LNCaP clone FGC (cell line): Measurements from ENCODE around the gene PLSCR3.

ENCODE experiments used
- DNase-seq: peaks from one replicate; pipeline ENCODE4 v3.0.0-alpha.2; 2011; ENCODE audit warnings: low read depth
- H3K4me3 ChIP-seq: 2 replicates; pipeline ENCODE4 v1.5.1; 2011; ENCODE audit warnings: mild to moderate bottlenecking, low read depth, low read length, control low read depth
- TF ChIP-seq, protein P1 (sequence below): IDR thresholded peaks from 2 replicates; pipeline ENCODE4 v1.5.1; 2012; ENCODE audit warnings: mild to moderate bottlenecking; ENCODE audit not compliant: control insufficient read depth, insufficient read depth; ENCODE audit errors: extremely low read depth

Gene PLSCR3

DNA sequence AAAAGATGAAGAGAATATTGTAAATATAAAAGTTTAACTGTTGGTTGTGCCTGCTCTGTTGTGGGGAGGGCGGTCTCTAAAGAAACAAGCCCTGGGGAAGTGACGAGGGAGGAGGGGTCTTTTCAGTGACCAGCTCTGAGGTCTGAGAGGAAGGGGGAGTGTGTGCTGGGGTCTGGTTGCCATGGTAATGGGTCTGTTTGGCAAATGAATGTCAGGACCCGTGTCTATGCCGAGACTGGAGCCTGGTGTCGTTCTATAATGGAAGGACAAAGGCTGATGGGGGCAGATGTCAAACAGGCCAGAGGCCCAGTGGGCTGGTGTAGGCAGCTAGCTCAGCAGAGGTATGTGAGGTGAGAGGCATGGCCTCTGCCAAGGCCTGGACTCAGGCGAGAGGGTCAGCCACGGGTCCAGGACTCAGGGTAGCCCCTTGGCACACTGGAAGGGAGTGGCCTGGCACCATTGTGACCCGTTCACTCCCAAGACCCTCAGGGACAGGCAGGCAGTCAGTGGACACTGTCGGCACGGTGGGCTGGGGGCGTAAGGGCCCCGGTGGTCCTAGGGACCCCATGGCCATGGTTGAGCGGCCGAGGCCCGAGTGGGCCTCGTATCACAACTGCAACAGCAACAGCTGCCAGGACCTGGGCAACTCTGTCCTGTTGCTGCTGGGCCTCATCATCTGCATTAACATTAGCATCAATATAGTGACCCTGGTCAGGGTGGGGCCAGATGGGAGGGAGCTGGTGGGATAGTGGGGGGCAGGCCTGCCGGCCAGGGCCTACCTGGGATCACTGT is 25.7 kb upstream of the PLSCR3 start, which contains the start of gene SPEM1:
SPEM1 (plus strand) TSS at position 506 of the 792 bp plus-strand sequence; CDS start at position 567, 61 bp downstream.
- H3K4me3 ChIP-seq = no peak within 1 kb of the TSS
- TF ChIP-seq, protein P1, sequence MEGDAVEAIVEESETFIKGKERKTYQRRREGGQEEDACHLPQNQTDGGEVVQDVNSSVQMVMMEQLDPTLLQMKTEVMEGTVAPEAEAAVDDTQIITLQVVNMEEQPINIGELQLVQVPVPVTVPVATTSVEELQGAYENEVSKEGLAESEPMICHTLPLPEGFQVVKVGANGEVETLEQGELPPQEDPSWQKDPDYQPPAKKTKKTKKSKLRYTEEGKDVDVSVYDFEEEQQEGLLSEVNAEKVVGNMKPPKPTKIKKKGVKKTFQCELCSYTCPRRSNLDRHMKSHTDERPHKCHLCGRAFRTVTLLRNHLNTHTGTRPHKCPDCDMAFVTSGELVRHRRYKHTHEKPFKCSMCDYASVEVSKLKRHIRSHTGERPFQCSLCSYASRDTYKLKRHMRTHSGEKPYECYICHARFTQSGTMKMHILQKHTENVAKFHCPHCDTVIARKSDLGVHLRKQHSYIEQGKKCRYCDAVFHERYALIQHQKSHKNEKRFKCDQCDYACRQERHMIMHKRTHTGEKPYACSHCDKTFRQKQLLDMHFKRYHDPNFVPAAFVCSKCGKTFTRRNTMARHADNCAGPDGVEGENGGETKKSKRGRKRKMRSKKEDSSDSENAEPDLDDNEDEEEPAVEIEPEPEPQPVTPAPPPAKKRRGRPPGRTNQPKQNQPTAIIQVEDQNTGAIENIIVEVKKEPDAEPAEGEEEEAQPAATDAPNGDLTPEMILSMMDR = no peak
- no peak for DNase-seq

DNA sequence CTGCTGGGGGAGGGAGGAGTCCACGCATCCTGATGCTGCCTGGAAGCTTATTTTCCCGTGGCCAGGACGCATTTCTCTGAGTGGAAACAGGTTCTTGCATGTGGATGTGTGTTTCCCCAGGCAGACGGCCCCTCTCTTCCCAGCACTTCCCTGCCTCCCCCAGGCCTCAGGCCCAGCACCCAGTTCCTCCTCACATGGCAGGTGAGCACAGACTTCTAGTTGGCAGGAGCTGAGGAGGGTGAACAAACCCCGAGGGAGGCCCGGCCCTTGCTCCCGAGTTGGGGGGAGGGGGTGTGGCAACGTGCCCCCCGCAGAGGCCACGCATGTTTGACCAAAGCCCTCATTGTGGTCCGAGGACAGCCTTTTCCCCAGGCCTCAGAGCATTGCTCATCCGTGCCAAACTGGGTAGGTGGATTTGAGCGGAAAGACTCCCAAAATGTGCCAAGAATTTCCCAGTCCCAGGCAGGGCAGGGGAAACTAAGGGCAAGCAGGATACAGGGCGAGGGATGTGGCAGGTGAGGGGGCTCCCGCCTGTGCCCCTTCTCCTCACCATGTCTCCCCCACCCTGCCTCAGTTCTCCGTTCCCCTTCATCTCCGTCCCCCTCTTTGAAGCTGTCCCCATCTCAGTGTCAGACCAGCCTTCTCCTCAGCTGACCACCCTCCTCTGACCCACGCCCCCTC is 24.3 kb upstream of the PLSCR3 start:
- no peak for DNase-seq
- no peak overlapping the region for H3K4me3 ChIP-seq
- TF ChIP-seq, protein P1 = no peak

DNA sequence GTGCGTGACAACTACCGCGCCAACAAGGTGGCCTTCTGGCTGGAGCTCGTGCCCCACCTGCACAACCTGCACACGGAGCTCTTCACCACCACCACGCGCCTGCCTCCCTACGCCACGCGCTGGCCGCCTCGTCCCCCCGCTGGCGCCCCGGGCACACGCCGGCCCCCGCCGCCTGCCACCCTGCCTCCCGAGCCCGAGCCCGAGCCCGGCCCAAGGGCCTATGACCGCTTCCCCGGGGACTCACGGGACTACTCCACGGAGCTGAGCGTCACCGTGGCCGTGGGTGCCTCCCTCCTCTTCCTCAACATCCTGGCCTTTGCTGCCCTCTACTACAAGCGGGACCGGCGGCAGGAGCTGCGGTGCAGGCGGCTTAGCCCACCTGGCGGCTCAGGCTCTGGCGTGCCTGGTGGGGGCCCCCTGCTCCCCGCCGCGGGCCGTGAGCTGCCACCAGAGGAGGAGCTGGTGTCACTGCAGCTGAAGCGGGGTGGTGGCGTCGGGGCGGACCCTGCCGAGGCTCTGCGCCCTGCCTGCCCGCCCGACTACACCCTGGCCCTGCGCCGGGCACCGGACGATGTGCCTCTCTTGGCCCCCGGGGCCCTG is 22.8 kb upstream of the PLSCR3 start:
- DNase-seq = no peak
- no peak overlapping the region for H3K4me3 ChIP-seq
- TF ChIP-seq, protein P1 = no peak

DNA sequence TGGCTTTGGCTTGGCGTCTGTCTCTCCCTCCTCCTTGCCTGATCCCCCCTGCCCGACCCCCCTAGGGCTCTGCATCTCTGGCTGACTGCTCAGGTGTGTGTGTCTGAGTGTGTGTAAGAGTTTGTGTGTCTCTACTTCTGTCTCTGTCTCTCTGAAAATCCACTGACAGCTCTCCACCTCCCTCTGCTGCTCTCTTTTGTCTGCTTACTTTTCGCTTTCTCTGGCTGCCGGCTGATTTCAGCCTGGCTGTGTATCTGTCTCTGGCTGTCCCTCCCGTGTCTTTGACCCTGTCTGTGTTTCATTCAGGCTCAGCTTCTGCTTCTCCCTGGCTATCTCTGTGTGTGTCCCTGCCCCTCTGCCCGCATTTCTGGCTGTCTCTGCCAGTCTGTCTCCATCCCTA is 22.0 kb upstream of the PLSCR3 start:
- TF ChIP-seq, protein P1 = no peak
- no peak overlapping the region for H3K4me3 ChIP-seq

DNA sequence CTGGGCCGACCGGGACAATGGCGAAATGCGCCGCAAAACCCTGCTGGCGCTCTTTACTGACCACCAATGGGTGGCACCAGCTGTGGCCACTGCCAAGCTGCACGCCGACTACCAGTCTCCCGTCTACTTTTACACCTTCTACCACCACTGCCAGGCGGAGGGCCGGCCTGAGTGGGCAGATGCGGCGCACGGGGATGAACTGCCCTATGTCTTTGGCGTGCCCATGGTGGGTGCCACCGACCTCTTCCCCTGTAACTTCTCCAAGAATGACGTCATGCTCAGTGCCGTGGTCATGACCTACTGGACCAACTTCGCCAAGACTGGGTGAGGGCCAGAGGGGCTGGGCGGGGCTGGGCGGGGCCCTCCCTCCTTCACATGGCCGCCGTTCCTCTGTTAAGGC is 21.5 kb upstream of the PLSCR3 start:
- no peak overlapping the region for H3K4me3 ChIP-seq
- DNase-seq = no peak
- TF ChIP-seq, protein P1 = no peak

More for the DNA sequence above, 22.0 kb upstream of the PLSCR3 start:
- DNase-seq = no peak

DNA sequence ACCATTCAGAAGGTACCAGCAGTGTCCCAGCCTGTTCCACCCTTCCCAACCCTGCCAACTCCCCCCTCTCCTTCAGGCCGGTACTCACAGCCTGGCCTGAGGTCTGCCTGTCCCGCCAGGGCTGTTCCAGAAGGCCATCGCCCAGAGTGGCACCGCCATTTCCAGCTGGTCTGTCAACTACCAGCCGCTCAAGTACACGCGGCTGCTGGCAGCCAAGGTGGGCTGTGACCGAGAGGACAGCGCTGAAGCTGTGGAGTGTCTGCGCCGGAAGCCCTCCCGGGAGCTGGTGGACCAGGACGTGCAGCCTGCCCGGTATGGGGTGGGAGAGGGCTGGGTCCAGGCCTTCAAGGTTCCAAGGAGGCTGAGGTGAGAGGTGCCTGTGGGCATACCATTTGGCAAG is 20.5 kb upstream of the PLSCR3 start:
- no peak for DNase-seq
- no peak overlapping the region for H3K4me3 ChIP-seq
- TF ChIP-seq, protein P1 = no peak
